Esophagus mucosa (tissue), 1 donor: ENCODE measurements around the gene DHX58. TPM values are rescaled to one million over a fixed set of nuclear protein-coding genes. Genes with fewer than 3 reads are reported as not detected.

Experiments
- ATAC-seq: fragments of 200-7000 bp; cut with Tn5 transposase; one replicate; pipeline ENCODE4 v1.9.1; 2020
- total RNA-seq: library from RNA; stranded (reverse); gene quantifications from one replicate; pipeline ENCODE4 v1.2.4, GENCODE V29; 2023
- donor health status: DM: yes; HTN: yes; CAD: no.

Gene DHX58
- total RNA-seq, 1 donor from 2014 or later = 6.3 TPM

DNA sequence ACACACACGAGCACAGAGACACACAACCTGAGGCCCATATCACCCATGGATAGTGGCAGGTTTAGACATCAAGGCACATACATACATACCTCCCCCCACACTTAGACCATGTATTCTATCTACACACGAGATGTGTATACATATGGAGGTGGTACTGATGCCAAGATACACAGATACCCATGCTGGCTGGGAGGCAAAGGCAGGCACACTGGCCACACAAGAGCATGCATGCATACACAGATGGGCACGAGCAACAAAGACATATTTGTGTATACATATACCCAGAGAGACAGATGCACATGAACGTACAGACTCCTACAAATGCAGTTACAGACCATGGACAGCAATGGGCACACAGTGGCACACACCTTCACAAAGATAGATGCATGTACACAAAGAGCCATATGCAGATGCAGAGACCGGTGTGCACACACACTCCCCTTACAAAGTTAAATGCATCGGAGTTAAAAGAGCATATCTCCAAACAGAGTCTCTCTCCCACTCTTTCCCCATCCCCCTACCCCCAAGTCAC lies 60.1 kb downstream of the DHX58 start:
- no peak for ATAC-seq

DNA sequence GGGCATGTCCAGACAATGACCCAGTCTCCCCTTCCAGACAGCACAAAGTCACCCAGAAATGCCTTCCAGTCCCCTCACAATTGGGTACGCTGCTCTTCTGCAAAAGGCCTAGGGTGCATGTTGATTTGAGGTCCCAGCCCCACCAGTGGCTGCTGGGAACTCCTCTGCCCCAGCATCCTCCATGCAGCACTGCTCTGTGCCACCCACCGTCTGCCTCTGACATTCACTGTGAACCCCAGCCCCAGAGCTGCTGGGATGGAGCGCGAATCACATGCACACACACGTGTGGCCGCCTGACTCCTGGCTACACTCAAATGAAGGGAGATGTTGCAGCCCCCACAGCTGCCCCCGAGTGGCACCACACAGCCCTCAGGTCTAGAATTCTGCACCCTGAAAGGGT lies 60.9 kb downstream of the DHX58 start:
- no peak for ATAC-seq

Other genes starting within 250 kb of the DHX58 start
- gene KLHL11, start 247.3 kb downstream of the DHX58 start, total RNA-seq = 6.8 TPM
- gene ACLY, start 193.8 kb downstream of the DHX58 start, total RNA-seq = 161 TPM
- not detected for gene ODAD4, start 182.1 kb downstream of the DHX58 start, total RNA-seq
- gene CNP, start 145.9 kb downstream of the DHX58 start, total RNA-seq = 89.9 TPM
- gene DNAJC7, start 95.3 kb downstream of the DHX58 start, total RNA-seq = 75.5 TPM
- 30.3 TPM for gene NKIRAS2, start 92.6 kb downstream of the DHX58 start, total RNA-seq
- gene C17orf113, start 62.1 kb downstream of the DHX58 start, total RNA-seq = 0.48 TPM
- 0.44 TPM for gene ZNF385C, start 14.2 kb downstream of the DHX58 start, total RNA-seq
- gene KAT2A, start 8.7 kb upstream of the DHX58 start, total RNA-seq = 20.8 TPM
- gene HSPB9, start 10.1 kb upstream of the DHX58 start, total RNA-seq = not detected
- gene RAB5C, start 42.3 kb upstream of the DHX58 start, total RNA-seq = 63.8 TPM
- gene KCNH4, start 68.4 kb upstream of the DHX58 start, total RNA-seq = not detected
- gene HCRT, start 72.7 kb upstream of the DHX58 start, total RNA-seq = not detected
- 9.0 TPM for gene GHDC, start 81.8 kb upstream of the DHX58 start, total RNA-seq
- gene STAT5B, start 163.7 kb upstream of the DHX58 start, total RNA-seq = 18.1 TPM
- gene STAT5A, start 175.8 kb upstream of the DHX58 start, total RNA-seq = 6.9 TPM